H9 (cell line): Measurements from ENCODE around the gene FSIP1. TPM values are rescaled to one million over a fixed set of nuclear protein-coding genes. Genes with fewer than 3 reads are reported as not detected.

Experiments used
- DNase-seq: peaks from one replicate; pipeline ENCODE4 v3.0.0-alpha.2; 2017
- H2AFZ ChIP-seq: one replicate; pipeline ENCODE4 v1.6.1; 2013; ENCODE audit warnings: mild to moderate bottlenecking, low read length, control low read depth, moderate library complexity
- H2AK5ac ChIP-seq: 2 replicates; pipeline ENCODE4 v1.6.1; 2013; ENCODE audit warnings: low read length, control low read depth, mixed read lengths; ENCODE audit not compliant: insufficient read length
- H2BK120ac ChIP-seq: one replicate; pipeline ENCODE4 v1.6.1; 2013; ENCODE audit warnings: low read depth, mild to moderate bottlenecking, low read length, control low read depth, inconsistent platforms; ENCODE audit not compliant: poor library complexity, severe bottlenecking
- H2BK12ac ChIP-seq: 2 replicates; pipeline ENCODE4 v1.6.1; 2013; ENCODE audit warnings: low read length, control low read depth, mixed read lengths, low read depth; ENCODE audit not compliant: insufficient read length
- H2BK15ac ChIP-seq: 2 replicates; pipeline ENCODE4 v1.6.1; 2013; ENCODE audit warnings: low read depth, low read length, control low read depth
- H2BK20ac ChIP-seq: one replicate; pipeline ENCODE4 v1.6.1; 2013; ENCODE audit warnings: low read depth, mild to moderate bottlenecking, low read length, control low read depth, inconsistent platforms; ENCODE audit not compliant: poor library complexity, severe bottlenecking
- H2BK5ac ChIP-seq: 2 replicates; pipeline ENCODE4 v1.6.1; 2013; ENCODE audit warnings: low read length, control low read depth, mixed read lengths; ENCODE audit not compliant: insufficient read length
- H3K14ac ChIP-seq: 2 replicates; pipeline ENCODE4 v1.6.1; 2013; ENCODE audit warnings: low read length, control low read depth; ENCODE audit not compliant: insufficient read depth
- H3K18ac ChIP-seq: 2 replicates; pipeline ENCODE4 v1.6.1; 2013; ENCODE audit warnings: low read depth, mild to moderate bottlenecking, mixed read lengths, low read length, control low read depth; ENCODE audit not compliant: insufficient read length
- H3K23ac ChIP-seq: 2 replicates; pipeline ENCODE4 v1.6.1; 2013; ENCODE audit warnings: low read length, control low read depth, mixed read lengths, low read depth; ENCODE audit not compliant: insufficient read length
- H3K23me2 ChIP-seq: 2 replicates; pipeline ENCODE4 v1.6.1; 2013; ENCODE audit warnings: low read depth, mild to moderate bottlenecking, mixed read lengths, low read length, control low read depth; ENCODE audit not compliant: insufficient read length, poor library complexity, severe bottlenecking
- H3K27ac ChIP-seq: 2 replicates; pipeline ENCODE4 v1.5.1; 2013; ENCODE audit warnings: low read length, control low read depth, mixed read lengths, low read depth; ENCODE audit not compliant: insufficient read length
- H3K27me3 ChIP-seq: 2 replicates; pipeline ENCODE4 v1.6.1; 2013; ENCODE audit warnings: low read length, control low read depth, inconsistent platforms; ENCODE audit not compliant: insufficient read depth
- H3K4ac ChIP-seq: 2 replicates; pipeline ENCODE4 v1.6.1; 2013; ENCODE audit warnings: low read depth, mild to moderate bottlenecking, control low read depth, inconsistent platforms, low read length, moderate library complexity
- H3K4me1 ChIP-seq: 2 replicates; pipeline ENCODE4 v1.6.1; 2013; ENCODE audit warnings: low read length, control low read depth, inconsistent platforms; ENCODE audit not compliant: insufficient read depth
- H3K4me2 ChIP-seq: 2 replicates; pipeline ENCODE4 v1.6.1; 2013; ENCODE audit warnings: low read length, control low read depth, mixed read lengths; ENCODE audit not compliant: insufficient read length, insufficient read depth
- H3K56ac ChIP-seq: 2 replicates; pipeline ENCODE4 v1.6.1; 2013; ENCODE audit warnings: low read depth, mild to moderate bottlenecking, mixed read lengths, low read length, control low read depth; ENCODE audit not compliant: insufficient read length
- H3K79me1 ChIP-seq: 2 replicates; pipeline ENCODE4 v1.6.1; 2013; ENCODE audit warnings: low read depth, mild to moderate bottlenecking, moderate library complexity, low read length, control low read depth, inconsistent platforms; ENCODE audit not compliant: insufficient read depth, poor library complexity, severe bottlenecking
- H3K79me2 ChIP-seq: 2 replicates; pipeline ENCODE4 v1.6.1; 2013; ENCODE audit warnings: low read length, control low read depth, inconsistent platforms; ENCODE audit not compliant: insufficient read depth
- H3K9ac ChIP-seq: 2 replicates; pipeline ENCODE4 v1.6.1; 2013; ENCODE audit warnings: low read length, control low read depth, mixed read lengths; ENCODE audit not compliant: insufficient read length; ENCODE audit errors: extremely low read depth
- H3K9me3 ChIP-seq: one replicate; pipeline ENCODE4 v1.6.1; 2013; ENCODE audit warnings: low read depth, low read length, inconsistent platforms; ENCODE audit not compliant: control insufficient read depth
- H3T11ph ChIP-seq: one replicate; pipeline ENCODE4 v1.6.1; 2013; ENCODE audit warnings: mild to moderate bottlenecking, low read length, control low read depth, inconsistent platforms
- H4K20me1 ChIP-seq: one replicate; pipeline ENCODE4 v1.6.1; 2013; ENCODE audit not compliant: control insufficient read depth, insufficient read length, insufficient read depth
- H4K5ac ChIP-seq: 2 replicates; pipeline ENCODE4 v1.6.1; 2013; ENCODE audit warnings: low read depth, mild to moderate bottlenecking, mixed read lengths, low read length, control low read depth; ENCODE audit not compliant: insufficient read length
- H4K8ac ChIP-seq: replicated peaks from 2 replicates; pipeline ENCODE4 v1.6.1; 2013; ENCODE audit warnings: low read length, control low read depth, mixed read lengths, low read depth; ENCODE audit not compliant: insufficient read length
- H4K91ac ChIP-seq: 2 replicates; pipeline ENCODE4 v1.6.1; 2013; ENCODE audit warnings: low read depth, mild to moderate bottlenecking, moderate library complexity, mixed read lengths, low read length, control low read depth; ENCODE audit not compliant: insufficient read length
- H3K27ac Mint-ChIP-seq, 3 experiments: 2 replicates in 2 of 3; 3 replicates in 1 of 3; pipeline ENCODE4 v1.8.0; 2020 to 2021; ENCODE audit warnings: mixed read lengths in 3 of 3, mild to moderate bottlenecking in 1 of 3, moderate library complexity in 1 of 3
- H3K27me3 Mint-ChIP-seq: 2 replicates; pipeline ENCODE4 v1.8.0; 2021; ENCODE audit warnings: low read depth, mild to moderate bottlenecking, moderate library complexity, mixed read lengths
- H3K36me3 Mint-ChIP-seq, 3 experiments: 2 replicates in 2 of 3; 3 replicates in 1 of 3; pipeline ENCODE4 v1.8.0; 2020 to 2021; ENCODE audit warnings: low read depth in 3 of 3, mixed read lengths in 3 of 3; ENCODE audit not compliant: insufficient read depth in 1 of 3
- H3K4me1 Mint-ChIP-seq, 2 experiments: 2 replicates each; pipeline ENCODE4 v1.8.0; 2020; ENCODE audit warnings: mixed read lengths in 2 of 2
- H3K4me3 Mint-ChIP-seq, 2 experiments: 2 replicates in 1 of 2; 3 replicates in 1 of 2; pipeline ENCODE4 v1.8.0; 2020 to 2021; ENCODE audit warnings: mild to moderate bottlenecking in 2 of 2, mixed read lengths in 2 of 2, moderate library complexity in 1 of 2
- H3K9me3 Mint-ChIP-seq, 2 experiments: 2 replicates in 1 of 2; 3 replicates in 1 of 2; pipeline ENCODE4 v1.8.0; 2020; ENCODE audit warnings: mild to moderate bottlenecking in 2 of 2, mixed read lengths in 2 of 2, moderate library complexity in 1 of 2
- CTCF ChIP-seq: fragments of 200-600 bp; sonication (generic); conservative IDR thresholded peaks from 3 replicates; pipeline ENCODE4 v1.8.0; 2021; ENCODE audit warnings: antibody characterized with exemption, mild to moderate bottlenecking
- WGBS: extraction: QIAGEN DNeasy Blood & Tissue Kit; methylation state at CpG from one replicate; pipeline ENCODE4 v1.1.7; 2013; ENCODE audit warnings: missing lambda C conversion rate, low lambda C conversion rate, mixed read lengths; ENCODE audit not compliant: insufficient read length; ENCODE audit errors: extremely low coverage; 5-methylcytosine and 5-hydroxymethylcytosine counted together
- total RNA-seq: library from RNA; stranded (reverse); gene quantifications from 2 replicates; pipeline ENCODE4 v1.2.1, GENCODE V29; 2021

FSIP1 gene
- total RNA-seq, 1 experiment from 2014 or later = 0.96 TPM

- no peak overlapping the region for H3T11ph ChIP-seq
- H3K23ac ChIP-seq = no peak overlapping the region
- H4K8ac ChIP-seq = no peak overlapping the region
- Mint-ChIP-seq H3K36me3 (no peaks in the 10 kb centered on the region), H3K27ac (no peak overlapping the region), H3K27me3 (no peaks in the 10 kb centered on the region), H3K4me3 (no peak overlapping the region), H3K4me1 (peaks cover 7 to 36% of the 10 kb centered on the region in 2 experiments), H3K9me3 (no peaks in the 10 kb centered on the region; a peak in 1 of 5 replicates)
- H2BK5ac ChIP-seq = no peak overlapping the region
- H2BK20ac ChIP-seq = no peak overlapping the region
- no peaks in the 10 kb centered on the region for H3K9me3 ChIP-seq
- H2AK5ac ChIP-seq = no peak overlapping the region
- no peaks in the 10 kb centered on the region for H4K20me1 ChIP-seq
- H3K4ac ChIP-seq = no peak overlapping the region
- no peak overlapping the region for H3K56ac ChIP-seq
- H3K14ac ChIP-seq = no peak overlapping the region
- no peak overlapping the region for H2BK12ac ChIP-seq
- no peak for DNase-seq
- H4K91ac ChIP-seq = no peak overlapping the region
- H3K18ac ChIP-seq = no peak overlapping the region
- H3K79me1 ChIP-seq = no peaks in the 10 kb centered on the region
- WGBS = no CpG with 5 or more reads among the region's 11 CpGs
- no peaks in the 10 kb centered on the region for H3K23me2 ChIP-seq
- H3K27ac ChIP-seq = no peak overlapping the region
- H3K27me3 ChIP-seq = no peaks in the 10 kb centered on the region
- H2BK15ac ChIP-seq = no peak overlapping the region
- no peaks in the 10 kb centered on the region for H3K4me1 ChIP-seq
- no peaks in the 10 kb centered on the region for H3K79me2 ChIP-seq
- no peak for TF ChIP-seq CTCF
- H2AFZ ChIP-seq = no peak overlapping the region
- H3K4me2 ChIP-seq = no peak overlapping the region
- no peak overlapping the region for H4K5ac ChIP-seq
- H3K9ac ChIP-seq = no peak overlapping the region
- H2BK120ac ChIP-seq = no peak overlapping the region
Observed at GRCh38 chr15:39698444-39699390, 83.9 kb downstream of the FSIP1 start.
